SK-N-SH (cell line): Measurements from ENCODE around the gene RBMS1. TPM values are rescaled to one million over a fixed set of nuclear protein-coding genes. Genes with fewer than 3 reads are reported as not detected.

Experiments used
- CTCF ChIA-PET: fragments of 300-600, 350-600 bp; formaldehyde crosslinking; extraction: SDS; loops from one replicate; lab custom pipeline; 2021; lab: Yijun Ruan, JAX
- POLR2A ChIA-PET: fragments of 350-600 bp; sonication (Branson Sonifier 250); formaldehyde crosslinking; extraction: SDS; loops from one replicate; lab custom pipeline; 2020; ENCODE audit warnings: antibody characterized with exemption, inconsistent platforms; lab: Yijun Ruan, JAX
- DNase-seq: peaks from one replicate; pipeline ENCODE4 v3.0.0; 2012
- H2AFZ ChIP-seq: fragments of 200-600 bp; sonication (generic); 2 replicates; pipeline ENCODE4 v1.8.1; 2016; ENCODE audit warnings: antibody characterized with exemption, mild to moderate bottlenecking, low read depth
- H3F3A ChIP-seq: fragments of 200-600 bp; sonication (generic); replicated peaks from 2 replicates; pipeline ENCODE3; 2016; ENCODE audit warnings: antibody characterized with exemption, mild to moderate bottlenecking; ENCODE audit not compliant: insufficient read depth
- H3K27ac ChIP-seq, 2 experiments: fragments of 200-500 bp in 1 of 2; fragments of 200-600 bp in 1 of 2; sonication (Bioruptor generic) in 1 of 2; sonication (generic), shearing (Covaris generic) in 1 of 2; 2 replicates each; pipeline versions ENCODE4 v1.5.1 to v1.6.1; 2014 to 2016; ENCODE audit warnings: low read depth in 2 of 2, inconsistent platforms in 1 of 2, low read length in 1 of 2, mild to moderate bottlenecking in 1 of 2, mixed read lengths in 1 of 2
- H3K27me3 ChIP-seq: fragments of 200-600 bp; sonication (generic), shearing (Covaris generic); 2 replicates; pipeline ENCODE4 v1.6.1; 2016; ENCODE audit warnings: mixed run types; ENCODE audit not compliant: insufficient read depth
- H3K36me3 ChIP-seq, 2 experiments: fragments of 200-500 bp in 1 of 2; fragments of 200-600 bp in 1 of 2; sonication (Bioruptor generic) in 1 of 2; sonication (generic) in 1 of 2; replicated peaks in 1 of 2; 2 replicates each; pipeline versions ENCODE3 to v1.5.1; 2014 to 2016; ENCODE audit warnings: low read length in 1 of 2, mild to moderate bottlenecking in 1 of 2; ENCODE audit not compliant: insufficient read depth in 2 of 2, control insufficient read depth in 1 of 2
- H3K4me1 ChIP-seq, 2 experiments: fragments of 200-500 bp in 1 of 2; fragments of 200-600 bp in 1 of 2; sonication (Bioruptor generic) in 1 of 2; sonication (generic), shearing (Covaris generic) in 1 of 2; 2 replicates each; pipeline versions ENCODE4 v1.5.1 to v1.6.1; 2014 to 2016; ENCODE audit warnings: low read depth in 1 of 2, low read length in 1 of 2, mixed run types in 1 of 2; ENCODE audit not compliant: insufficient read depth in 2 of 2, control insufficient read depth in 1 of 2
- H3K4me2 ChIP-seq: fragments of 200-600 bp; sonication (generic), shearing (Covaris generic); 2 replicates; pipeline ENCODE4 v1.6.1; 2017; ENCODE audit warnings: mixed run types
- H3K4me3 ChIP-seq, 2 experiments: fragments of 200-500 bp in 1 of 2; fragments of 200-600 bp in 1 of 2; sonication (Bioruptor generic) in 1 of 2; sonication (generic), shearing (Covaris generic) in 1 of 2; 2 replicates each; pipeline versions ENCODE4 v1.5.1 to v1.8.1; 2014 to 2016; ENCODE audit warnings: low read depth in 2 of 2, inconsistent platforms in 1 of 2, low read length in 1 of 2, mild to moderate bottlenecking in 1 of 2, mixed read lengths in 1 of 2, moderate library complexity in 1 of 2
- H3K79me2 ChIP-seq: fragments of 200-600 bp; sonication (generic); 2 replicates; pipeline ENCODE4 v1.8.1; 2017; ENCODE audit warnings: mild to moderate bottlenecking; ENCODE audit not compliant: insufficient read depth
- H3K9ac ChIP-seq: fragments of 200-600 bp; sonication (generic); 2 replicates; pipeline ENCODE4 v1.6.1; 2017; ENCODE audit warnings: mixed run types
- H3K9me2 ChIP-seq: fragments of 200-600 bp; sonication (generic); 2 replicates; pipeline ENCODE4 v1.6.1; 2017; ENCODE audit warnings: mixed run types
- H3K9me3 ChIP-seq: fragments of 200-600 bp; sonication (generic); 2 replicates; pipeline ENCODE4 v1.6.1; 2017; ENCODE audit warnings: mixed run types, mild to moderate bottlenecking, moderate library complexity
- H4K20me1 ChIP-seq: fragments of 200-600 bp; sonication (generic); 2 replicates; pipeline ENCODE4 v1.6.1; 2017; ENCODE audit warnings: mild to moderate bottlenecking, mixed run types; ENCODE audit not compliant: insufficient read depth
- CHD2 ChIP-seq: fragments of 150-350 bp; IDR thresholded peaks from 2 replicates; pipeline ENCODE4 v1.6.1; 2018; ENCODE audit warnings: low read length; ENCODE audit not compliant: partially characterized antibody
- ELF1 ChIP-seq: IDR thresholded peaks from 2 replicates; pipeline ENCODE4 v1.4.0; 2012
- EP300 ChIP-seq, 2 experiments: IDR thresholded peaks; 2 replicates each; pipeline versions ENCODE4 v1.4.0 to v1.6.1; 2012; ENCODE audit warnings: borderline replicate concordance in 1 of 2, low read depth in 1 of 2, low read length in 1 of 2
- FOXM1 ChIP-seq: IDR thresholded peaks from 2 replicates; pipeline ENCODE4 v1.4.0; 2012; ENCODE audit warnings: low read depth, mild to moderate bottlenecking
- GATA2 ChIP-seq: sonication (generic); formaldehyde crosslinking; IDR thresholded peaks from 2 replicates; pipeline ENCODE4 v1.5.0; 2020; ENCODE audit warnings: mild to moderate bottlenecking, missing genetic modification reagents
- MEF2A ChIP-seq: IDR thresholded peaks from 2 replicates; pipeline ENCODE4 v1.4.0; 2012; ENCODE audit warnings: low read depth, borderline replicate concordance
- NFIC ChIP-seq: IDR thresholded peaks from 2 replicates; pipeline ENCODE4 v1.4.0; 2012; ENCODE audit warnings: borderline replicate concordance
- POLR2AphosphoS5 ChIP-seq: IDR thresholded peaks from 2 replicates; pipeline ENCODE4 v1.6.1; 2012; ENCODE audit warnings: low read depth, low read length
- RAD21 ChIP-seq: IDR thresholded peaks from 2 replicates; pipeline ENCODE4 v1.6.1; 2012; ENCODE audit warnings: mild to moderate bottlenecking, low read length
- RCOR1 ChIP-seq: fragments of 150-350 bp; IDR thresholded peaks from 2 replicates; pipeline ENCODE4 v1.6.1; 2017; ENCODE audit warnings: antibody characterized with exemption, low read length
- RXRA ChIP-seq: IDR thresholded peaks from 2 replicates; pipeline ENCODE4 v1.4.0; 2012; ENCODE audit warnings: low read depth, mild to moderate bottlenecking, borderline replicate concordance
- SIN3A ChIP-seq: IDR thresholded peaks from 2 replicates; pipeline ENCODE4 v1.6.1; 2012; ENCODE audit warnings: low read depth, mild to moderate bottlenecking, low read length, moderate library complexity, borderline replicate concordance
- TAF1 ChIP-seq: IDR thresholded peaks from 2 replicates; pipeline ENCODE4 v1.6.1; 2012; ENCODE audit warnings: low read depth, mild to moderate bottlenecking, low read length, moderate library complexity, borderline replicate concordance
- TCF12 ChIP-seq: IDR thresholded peaks from 2 replicates; pipeline ENCODE4 v1.4.0; 2012
- TEAD4 ChIP-seq: IDR thresholded peaks from 2 replicates; pipeline ENCODE4 v1.4.0; 2012; ENCODE audit warnings: mild to moderate bottlenecking, borderline replicate concordance; ENCODE audit not compliant: insufficient read depth
- WGBS: methylation state at CpG from one replicate; pipeline ENCODE4 v1.1.6; 2017; ENCODE audit warnings: low lambda C conversion rate; 5-methylcytosine and 5-hydroxymethylcytosine counted together
- polyA plus RNA-seq, 3 experiments: library from polyadenylated mRNA; depleted of rRNA; stranded (reverse); fragments of >200 nt; gene quantifications; 2 replicates each; pipeline ENCODE4 v1.2.3, GENCODE V29; 2012
- TF ChIP-seq, protein P1 (sequence below): IDR thresholded peaks from 2 replicates; pipeline ENCODE4 v1.4.0; 2012; ENCODE audit warnings: low read depth, borderline replicate concordance
- TF ChIP-seq, protein P2 (sequence below): IDR thresholded peaks from 2 replicates; pipeline ENCODE4; 2012
- TF ChIP-seq, protein P3 (sequence below): IDR thresholded peaks from 2 replicates; pipeline ENCODE4 v1.4.0; 2012; ENCODE audit warnings: low read depth, borderline replicate concordance

Gene RBMS1
- polyA plus RNA-seq, 1 of the 3 experiments (the other 2 are of a cell fraction) = 56.5 TPM

DNA sequence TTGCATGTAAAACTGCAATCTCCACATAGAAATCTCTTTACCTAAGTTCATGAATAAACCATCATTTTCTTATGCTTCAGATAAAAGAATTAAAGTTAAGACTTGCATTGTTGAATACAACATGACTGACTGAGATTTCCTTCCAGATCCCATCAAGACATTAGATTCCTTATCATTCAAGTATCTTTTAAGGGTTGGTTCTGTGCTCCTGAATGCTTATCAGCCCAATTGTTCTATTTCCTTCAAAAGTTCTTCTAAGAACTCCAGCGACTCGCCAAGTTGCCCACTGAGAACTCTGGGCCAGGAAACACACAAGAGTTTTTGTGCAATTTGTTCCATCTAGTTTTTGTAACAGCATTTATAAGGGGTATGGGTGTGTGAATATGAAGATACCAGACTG, 120.3 kb downstream of the RBMS1 start:
- peaks cover 21 to 79% of the 10 kb centered on the region in 2 experiments for H3K4me1 ChIP-seq
- no peak overlapping the region for H3K4me3 ChIP-seq

DNA sequence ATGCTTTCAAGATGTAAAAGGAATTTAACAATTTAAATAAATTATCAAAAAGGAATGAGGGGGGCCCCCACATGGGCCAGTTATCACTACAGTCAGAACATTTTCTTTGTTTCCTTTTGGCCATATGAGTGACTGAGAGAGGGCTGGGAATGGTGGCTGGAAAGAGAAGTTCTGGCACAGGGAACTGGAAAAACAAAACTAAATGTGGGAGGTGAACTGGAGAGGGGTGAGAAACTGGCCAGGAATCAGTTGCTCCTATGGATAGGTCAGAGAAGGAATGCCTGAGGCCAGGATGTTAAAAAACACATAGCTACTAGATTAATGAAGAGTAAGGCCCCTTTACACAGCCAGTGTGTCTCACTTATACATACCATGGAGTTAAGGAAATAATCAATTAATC, 121.0 kb downstream of the RBMS1 start:
- Histone ChIP-seq H3K36me3 (no peaks in the 10 kb centered on the region), H3K9ac (peak overlapping the region; percentile 21; the same call in 1 of the 2 replicates), H3K27me3 (no peaks in the 10 kb centered on the region), H4K20me1 (peaks cover 95% of the 10 kb centered on the region), H3K9me3 (no peaks in the 10 kb centered on the region), H3K4me3 (no peak overlapping the region), H3K27ac (peak overlapping the region; percentile 60 to 67), H3K4me1 (peaks cover 27 to 83% of the 10 kb centered on the region in 2 experiments), H3F3A (peaks cover 38% of the 10 kb centered on the region), H2AFZ (no peak overlapping the region), H3K4me2 (peak overlapping the region; percentile 22), H3K79me2 (peaks cover 98% of the 10 kb centered on the region), H3K9me2 (no peaks in the 10 kb centered on the region)
- DNase-seq = no peak
- CTCF ChIA-PET = no interaction called here
- POLR2A ChIA-PET = no interaction called here
- TF ChIP-seq EP300 (IDR thresholded peaks at IDR 0.05; ENCODE audit: borderline replicate concordance in 1 of 2, low read depth in 1 of 2, low read length in 1 of 2) (no peak), TAF1 (no peak), MEF2A (no peak), CHD2 (no peak), GATA2 (CRISPR knock-in tag) (no peak), TCF12 (no peak), RAD21 (no peak), TEAD4 (no peak), SIN3A (no peak), FOXM1 (no peak), ELF1 (no peak)
- TF ChIP-seq, protein P1, sequence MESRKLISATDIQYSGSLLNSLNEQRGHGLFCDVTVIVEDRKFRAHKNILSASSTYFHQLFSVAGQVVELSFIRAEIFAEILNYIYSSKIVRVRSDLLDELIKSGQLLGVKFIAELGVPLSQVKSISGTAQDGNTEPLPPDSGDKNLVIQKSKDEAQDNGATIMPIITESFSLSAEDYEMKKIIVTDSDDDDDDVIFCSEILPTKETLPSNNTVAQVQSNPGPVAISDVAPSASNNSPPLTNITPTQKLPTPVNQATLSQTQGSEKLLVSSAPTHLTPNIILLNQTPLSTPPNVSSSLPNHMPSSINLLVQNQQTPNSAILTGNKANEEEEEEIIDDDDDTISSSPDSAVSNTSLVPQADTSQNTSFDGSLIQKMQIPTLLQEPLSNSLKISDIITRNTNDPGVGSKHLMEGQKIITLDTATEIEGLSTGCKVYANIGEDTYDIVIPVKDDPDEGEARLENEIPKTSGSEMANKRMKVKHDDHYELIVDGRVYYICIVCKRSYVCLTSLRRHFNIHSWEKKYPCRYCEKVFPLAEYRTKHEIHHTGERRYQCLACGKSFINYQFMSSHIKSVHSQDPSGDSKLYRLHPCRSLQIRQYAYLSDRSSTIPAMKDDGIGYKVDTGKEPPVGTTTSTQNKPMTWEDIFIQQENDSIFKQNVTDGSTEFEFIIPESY = no peak
- TF ChIP-seq, protein P2, sequence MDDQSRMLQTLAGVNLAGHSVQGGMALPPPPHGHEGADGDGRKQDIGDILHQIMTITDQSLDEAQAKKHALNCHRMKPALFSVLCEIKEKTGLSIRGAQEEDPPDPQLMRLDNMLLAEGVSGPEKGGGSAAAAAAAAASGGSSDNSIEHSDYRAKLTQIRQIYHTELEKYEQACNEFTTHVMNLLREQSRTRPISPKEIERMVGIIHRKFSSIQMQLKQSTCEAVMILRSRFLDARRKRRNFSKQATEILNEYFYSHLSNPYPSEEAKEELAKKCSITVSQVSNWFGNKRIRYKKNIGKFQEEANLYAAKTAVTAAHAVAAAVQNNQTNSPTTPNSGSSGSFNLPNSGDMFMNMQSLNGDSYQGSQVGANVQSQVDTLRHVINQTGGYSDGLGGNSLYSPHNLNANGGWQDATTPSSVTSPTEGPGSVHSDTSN = no peak
- TF ChIP-seq, protein P3, sequence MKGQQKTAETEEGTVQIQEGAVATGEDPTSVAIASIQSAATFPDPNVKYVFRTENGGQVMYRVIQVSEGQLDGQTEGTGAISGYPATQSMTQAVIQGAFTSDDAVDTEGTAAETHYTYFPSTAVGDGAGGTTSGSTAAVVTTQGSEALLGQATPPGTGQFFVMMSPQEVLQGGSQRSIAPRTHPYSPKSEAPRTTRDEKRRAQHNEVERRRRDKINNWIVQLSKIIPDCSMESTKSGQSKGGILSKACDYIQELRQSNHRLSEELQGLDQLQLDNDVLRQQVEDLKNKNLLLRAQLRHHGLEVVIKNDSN = no peak

More for the DNA sequence above, 120.3 kb downstream of the RBMS1 start:
- H3K27me3 ChIP-seq = no peaks in the 10 kb centered on the region
- no peak for DNase-seq
- no peak overlapping the region for H2AFZ ChIP-seq
- H3K4me2 ChIP-seq = peak overlapping the region; percentile 22; the same call in 1 of the 2 replicates
- ChIA-PET POLR2A (no interaction called here), CTCF (no interaction called here)
- H3K27ac ChIP-seq = peak overlapping the region in 1 of 2 experiments; percentile 67; a peak in 2 of 4 replicates
- peaks cover 100% of the 10 kb centered on the region for H3K79me2 ChIP-seq
- no peaks in the 10 kb centered on the region for H3K9me3 ChIP-seq
- H3K9me2 ChIP-seq = no peaks in the 10 kb centered on the region
- peaks cover 95% of the 10 kb centered on the region for H4K20me1 ChIP-seq
- peaks cover 36% of the 10 kb centered on the region for H3F3A ChIP-seq
- no peaks in the 10 kb centered on the region for H3K36me3 ChIP-seq
- WGBS = 98% methylated on average over 2 of the region's 2 CpGs
- no peak for TF ChIP-seq NFIC
- TF ChIP-seq MEF2A = no peak
- no peak for TF ChIP-seq RAD21
- no peak for TF ChIP-seq SIN3A
- TF ChIP-seq CHD2 = no peak
- no peak for TF ChIP-seq RCOR1
- TF ChIP-seq RXRA = no peak
- TF ChIP-seq POLR2AphosphoS5 = no peak
- H3K9ac ChIP-seq = no peak overlapping the region
